ENCODE results near the gene KCNK1. TPM values are rescaled to one million over a fixed set of nuclear protein-coding genes. Genes with fewer than 3 reads are reported as not detected.

Gene KCNK1
- total RNA-seq (1 to 10 TPM in 5 of 7 donors, under 1 TPM in 2; 0.34 to 2.9 (median 1.3) TPM), polyA plus RNA-seq (1 to 10 TPM in 1 of 3 donors, under 1 TPM in 2; 0.15 to 2.7 (median 0.64) TPM)
- long read RNA-seq, donor 1, result 0 reads
- long read RNA-seq, donor 2, partial matches to known transcripts, result 0 of 1 reads
- long read RNA-seq, donor 2, other reads (novel, unspliced or antisense), result 0 of 1 reads

DNA sequence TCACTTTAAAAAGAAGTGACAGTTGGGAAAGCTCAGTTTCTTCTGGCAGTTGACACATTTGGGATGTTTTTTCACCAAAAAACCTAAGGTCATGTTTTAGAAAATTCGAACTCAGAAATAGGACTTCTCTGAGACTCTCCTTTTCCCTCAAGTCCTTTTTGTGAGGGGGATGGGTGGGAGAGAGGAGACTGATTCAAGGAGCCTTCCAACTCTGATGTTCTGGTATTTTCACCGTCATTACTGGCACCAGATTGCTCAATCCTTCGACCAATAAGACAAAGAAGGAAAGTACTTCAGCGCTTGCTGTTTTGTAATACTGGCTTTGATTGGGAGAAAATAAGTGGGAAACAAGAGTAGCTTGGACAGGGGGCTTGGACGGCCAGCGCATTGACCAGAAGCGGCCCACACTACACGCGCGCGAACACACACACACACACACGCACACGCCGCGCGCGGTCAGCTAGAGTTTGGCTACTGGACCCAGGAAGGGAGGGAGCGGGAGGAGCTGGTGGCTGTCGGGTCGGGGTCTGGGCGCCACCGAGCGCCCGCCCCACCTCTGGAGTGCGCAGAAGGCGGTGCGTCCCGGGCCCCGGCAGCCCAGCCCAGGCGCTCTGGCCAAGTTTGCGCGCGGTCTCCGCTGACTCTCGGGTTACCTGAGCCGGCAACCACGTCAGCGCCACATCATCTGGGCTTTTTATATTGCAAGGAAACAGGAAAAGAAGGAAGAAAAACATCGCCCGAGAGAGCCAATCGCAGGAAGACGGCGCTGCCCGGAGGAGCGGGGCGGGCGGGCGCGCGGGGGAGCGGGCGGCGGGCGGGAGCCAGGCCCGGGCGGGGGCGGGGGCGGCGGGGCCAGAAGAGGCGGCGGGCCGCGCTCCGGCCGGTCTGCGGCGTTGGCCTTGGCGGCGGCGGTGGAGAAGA lies at the start of gene KCNK1:
TSS of gene KCNK1 (plus strand) at position 855 of the 921 bp plus-strand sequence. CDS start at position 921, 66 bp downstream.
- intact Hi-C loops (cut with DNase I; ENCODE audit: low total_unique reads), result no loop called here
- Histone ChIP-seq H3K27ac (peak within 1 kb of the TSS in 3 of 8 donors; percentile 41 to 64 (median 59)), H3K4me3 (peak within 1 kb of the TSS; percentile 23 to 61 (median 38)), H3K27me3 (replicated peaks in 1 of 7) (peaks cover 0 to 74% (median 19%) of the 10 kb centered on the region in 7 donors), H3K4me1 (peaks cover 0 to 17% (median 8%) of the 10 kb centered on the region in 6 donors), H3K36me3 (no peaks in the 10 kb centered on the region), H3K9me3 (no peaks in the 10 kb centered on the region)
- peak in 2 of 3 donors; percentile 34 to 39 for TF ChIP-seq POLR2AphosphoS5 (IDR thresholded peaks at IDR 0.05)
- TF ChIP-seq CTCF (IDR thresholded peaks at IDR 0.05 in 8 of 11, conservative IDR thresholded peaks at IDR 0.05 in 3 of 11), result no peak
- WGBS, 5 donors, result 1 to 10% (median 5%) methylated on average over 25 to 70 of the region's 70 CpGs
- no peak for DNase-seq

GRCh38 chr1:233565313-233565712 lies 48.6 kb upstream of the KCNK1 start:
- TF ChIP-seq POLR2AphosphoS5 (IDR thresholded peaks at IDR 0.05) (no peak), POLR2A (IDR thresholded peaks at IDR 0.05) (no peak)
- Histone ChIP-seq H3K27ac (no peak overlapping the region), H3K27me3 (replicated peaks in 1 of 7) (peaks cover 0 to 7% (median 0%) of the 10 kb centered on the region in 7 donors), H3K9me3 (peaks cover 3 to 50% (median 38%) of the 10 kb centered on the region in 8 donors), H3K36me3 (no peaks in the 10 kb centered on the region), H3K4me3 (no peak overlapping the region), H3K4me1 (no peaks in the 10 kb centered on the region)
- intact Hi-C loops (cut with DNase I; ENCODE audit: low total_unique reads), result no loop called here
- 85 to 94% (median 91%) methylated on average over 2 of the region's 2 CpGs for WGBS, 5 donors
- no peak for DNase-seq

- 61 to 71% (median 65%) methylated on average over 2 of the region's 2 CpGs for WGBS, 5 donors
- no peaks in the 10 kb centered on the region for H3K36me3 ChIP-seq
- no peak overlapping the region for H3K4me3 ChIP-seq
- no peak overlapping the region for H3K27ac ChIP-seq
- H3K9me3 ChIP-seq, result peaks cover 3 to 35% (median 23%) of the 10 kb centered on the region in 8 donors
- intact Hi-C loops (cut with DNase I; ENCODE audit: low total_unique reads), result no loop called here
- H3K4me1 ChIP-seq, result no peaks in the 10 kb centered on the region
- no peak for DNase-seq
- peaks cover 0 to 7% (median 0%) of the 10 kb centered on the region in 7 donors for H3K27me3 ChIP-seq (replicated peaks in 1 of 7)
- no peak for TF ChIP-seq POLR2AphosphoS5 (IDR thresholded peaks at IDR 0.05)
Observed at GRCh38 chr1:233566886-233567285, 47.0 kb upstream of the KCNK1 start.

DNA sequence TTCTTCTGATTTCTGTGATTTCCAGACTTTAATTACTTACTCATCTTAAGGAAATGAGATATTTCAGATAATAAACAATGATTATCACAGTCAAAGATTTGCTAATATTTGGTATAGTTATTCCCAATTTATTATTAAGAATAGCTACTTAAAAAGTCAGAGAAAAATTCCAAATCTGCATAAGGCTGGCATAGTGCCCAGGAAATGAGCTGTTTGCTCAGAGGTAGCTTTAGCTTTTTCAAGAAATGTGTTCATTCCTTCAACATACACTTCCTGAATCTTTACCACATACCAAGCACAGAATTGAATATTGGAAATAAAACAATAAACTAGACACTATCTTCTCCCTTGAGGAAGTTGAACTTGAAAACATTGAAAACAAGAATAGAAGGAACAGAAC lies 44.3 kb upstream of the KCNK1 start:
- H3K9me3 ChIP-seq, result peaks cover 0 to 18% (median 12%) of the 10 kb centered on the region in 8 donors
- no peak overlapping the region for H3K4me3 ChIP-seq
- TF ChIP-seq POLR2A (IDR thresholded peaks at IDR 0.05) (no peak), CTCF (IDR thresholded peaks at IDR 0.05 in 8 of 11, conservative IDR thresholded peaks at IDR 0.05 in 3 of 11) (no peak), POLR2AphosphoS5 (IDR thresholded peaks at IDR 0.05) (no peak)
- H3K36me3 ChIP-seq, result no peaks in the 10 kb centered on the region
- H3K4me1 ChIP-seq, result no peaks in the 10 kb centered on the region
- peaks cover 0 to 7% (median 0%) of the 10 kb centered on the region in 7 donors for H3K27me3 ChIP-seq (replicated peaks in 1 of 7)
- no peak overlapping the region for H3K27ac ChIP-seq
- DNase-seq, result no peak
- intact Hi-C loops (cut with DNase I; ENCODE audit: low total_unique reads), result no loop called here

- Histone ChIP-seq H3K4me1 (no peaks in the 10 kb centered on the region), H3K27ac (no peak overlapping the region), H3K4me3 (no peak overlapping the region), H3K9me3 (peaks cover 0 to 13% (median 8%) of the 10 kb centered on the region in 8 donors), H3K36me3 (no peaks in the 10 kb centered on the region), H3K27me3 (replicated peaks in 1 of 7) (peaks cover 0 to 7% (median 0%) of the 10 kb centered on the region in 7 donors)
- intact Hi-C loops (cut with DNase I; ENCODE audit: low total_unique reads), result no loop called here
- WGBS, 5 donors, result 62 to 69% (median 67%) methylated on average over 3 of the region's 3 CpGs
- no peak for DNase-seq
- TF ChIP-seq POLR2A (IDR thresholded peaks at IDR 0.05) (no peak), POLR2AphosphoS5 (IDR thresholded peaks at IDR 0.05) (no peak), CTCF (IDR thresholded peaks at IDR 0.05 in 8 of 11, conservative IDR thresholded peaks at IDR 0.05 in 3 of 11) (no peak)
Observed at GRCh38 chr1:233570216-233570615, 43.7 kb upstream of the KCNK1 start.
